ENCODE data around the gene GPR137. TPM values are rescaled to one million over a fixed set of nuclear protein-coding genes. Genes with fewer than 3 reads are reported as not detected.

Gene GPR137
- total RNA-seq, 1 experiment from 2014 or later, result 51.8 TPM

GRCh38 chr11:64305691-64306562, 20.3 kb downstream of the GPR137 start (continued):
- TF ChIP-seq ZNF281 (CRISPR knock-in tag; IDR thresholded peaks at IDR 0.05) (0 out of 2 replicates have a peak, but pooled peaks have one; percentile 49), STAT6 (CRISPR knock-in tag; conservative IDR thresholded peaks at IDR 0.05; ENCODE audit: low read depth) (no peak), HMGXB4 (CRISPR knock-in tag; IDR thresholded peaks at IDR 0.05) (peak; percentile 84), MYBL2 (CRISPR knock-in tag; IDR thresholded peaks at IDR 0.05) (peak; percentile 24; the same call in 1 of the 2 replicates), NR1H2 (CRISPR knock-in tag; IDR thresholded peaks at IDR 0.05) (no peak), SP1 (CRISPR knock-in tag; conservative IDR thresholded peaks at IDR 0.05) (peak; percentile 40; the same call in 1 of the 2 replicates), PRRX2 (CRISPR knock-in tag; IDR thresholded peaks at IDR 0.05) (no peak), KAT7 (CRISPR knock-in tag; IDR thresholded peaks at IDR 0.05; ENCODE audit: borderline replicate concordance) (peak; percentile 67; the same call in 1 of the 2 replicates), NFYB (CRISPR knock-in tag; conservative IDR thresholded peaks at IDR 0.05; ENCODE audit: low read depth) (no peak), FOXK1 (CRISPR knock-in tag; IDR thresholded peaks at IDR 0.05) (peak; percentile 51), ZNF416 (CRISPR knock-in tag; IDR thresholded peaks at IDR 0.05) (no peak), PRDM15 (CRISPR knock-in tag; IDR thresholded peaks at IDR 0.05) (peak; percentile 74), JUN (CRISPR knock-in tag; IDR thresholded peaks at IDR 0.05) (0 out of 2 replicates have a peak, but pooled peaks have one; percentile 22), ZNF263 (CRISPR knock-in tag; IDR thresholded peaks at IDR 0.05; ENCODE audit: low read depth) (no peak), FOXJ3 (CRISPR knock-in tag; IDR thresholded peaks at IDR 0.05; ENCODE audit: borderline replicate concordance) (no peak), USF2 (CRISPR knock-in tag; IDR thresholded peaks at IDR 0.05) (peak; percentile 72), CREM (CRISPR knock-in tag; IDR thresholded peaks at IDR 0.05) (0 out of 2 replicates have a peak, but pooled peaks have one; percentile 39), OVOL2 (CRISPR knock-in tag; IDR thresholded peaks at IDR 0.05; ENCODE audit: borderline replicate concordance) (no peak), ARID4B (CRISPR knock-in tag; IDR thresholded peaks at IDR 0.05; ENCODE audit: borderline replicate concordance) (peak; percentile 38; the same call in 1 of the 2 replicates), NR2C2 (CRISPR knock-in tag; IDR thresholded peaks at IDR 0.05) (peak; percentile 90)
